NT2/D1 (cell line): ENCODE measurements around the gene ADGRG3.

ENCODE experiments used
- DNase-seq: peaks from one replicate; pipeline ENCODE4 v3.0.0-alpha.2; 2011; ENCODE audit warnings: low read depth, low spot score
- H3K27me3 ChIP-seq: 2 replicates; pipeline ENCODE4 v1.6.0; 2011; ENCODE audit warnings: mild to moderate bottlenecking; ENCODE audit not compliant: insufficient read length, insufficient read depth
- H3K36me3 ChIP-seq: 2 replicates; pipeline ENCODE4 v1.6.1; 2011; ENCODE audit warnings: mild to moderate bottlenecking, low read length, mixed read lengths; ENCODE audit not compliant: insufficient read depth, insufficient read length
- H3K4me1 ChIP-seq: 2 replicates; pipeline ENCODE4 v1.5.1; 2011; ENCODE audit not compliant: insufficient read depth, insufficient read length
- H3K4me3 ChIP-seq: 2 replicates; pipeline ENCODE4 v1.5.1; 2011; ENCODE audit warnings: low read depth; ENCODE audit not compliant: insufficient read length
- H3K9ac ChIP-seq: 2 replicates; pipeline ENCODE4 v1.6.0; 2011; ENCODE audit warnings: low read depth; ENCODE audit not compliant: insufficient read length
- H3K9me3 ChIP-seq: 2 replicates; pipeline ENCODE4 v1.5.1; 2011; ENCODE audit warnings: mild to moderate bottlenecking, low read length; ENCODE audit not compliant: insufficient read depth
- SUZ12 ChIP-seq: IDR thresholded peaks from 2 replicates; pipeline ENCODE4 v1.6.1; 2011; ENCODE audit not compliant: insufficient read length, insufficient read depth; ENCODE audit errors: extremely low read depth
- YY1 ChIP-seq: IDR thresholded peaks from 2 replicates; pipeline ENCODE4 v1.6.1; 2011; ENCODE audit not compliant: insufficient read length, insufficient read depth
- ZNF274 ChIP-seq: IDR thresholded peaks from 2 replicates; pipeline ENCODE4 v1.6.1; 2011; ENCODE audit warnings: mild to moderate bottlenecking, low read depth, low read length

ADGRG3 gene

GRCh38 chr16:57658878-57659674 is 9.0 kb upstream of the ADGRG3 start:
- Histone ChIP-seq H3K36me3 (peaks cover 5% of the 10 kb centered on the region), H3K27me3 (no peaks in the 10 kb centered on the region), H3K9ac (no peak overlapping the region), H3K4me1 (peaks cover 5% of the 10 kb centered on the region), H3K9me3 (no peaks in the 10 kb centered on the region), H3K4me3 (no peak overlapping the region)
- no peak for TF ChIP-seq ZNF274
- TF ChIP-seq SUZ12, result no peak
- TF ChIP-seq YY1, result no peak
- DNase-seq, result no peak

DNA sequence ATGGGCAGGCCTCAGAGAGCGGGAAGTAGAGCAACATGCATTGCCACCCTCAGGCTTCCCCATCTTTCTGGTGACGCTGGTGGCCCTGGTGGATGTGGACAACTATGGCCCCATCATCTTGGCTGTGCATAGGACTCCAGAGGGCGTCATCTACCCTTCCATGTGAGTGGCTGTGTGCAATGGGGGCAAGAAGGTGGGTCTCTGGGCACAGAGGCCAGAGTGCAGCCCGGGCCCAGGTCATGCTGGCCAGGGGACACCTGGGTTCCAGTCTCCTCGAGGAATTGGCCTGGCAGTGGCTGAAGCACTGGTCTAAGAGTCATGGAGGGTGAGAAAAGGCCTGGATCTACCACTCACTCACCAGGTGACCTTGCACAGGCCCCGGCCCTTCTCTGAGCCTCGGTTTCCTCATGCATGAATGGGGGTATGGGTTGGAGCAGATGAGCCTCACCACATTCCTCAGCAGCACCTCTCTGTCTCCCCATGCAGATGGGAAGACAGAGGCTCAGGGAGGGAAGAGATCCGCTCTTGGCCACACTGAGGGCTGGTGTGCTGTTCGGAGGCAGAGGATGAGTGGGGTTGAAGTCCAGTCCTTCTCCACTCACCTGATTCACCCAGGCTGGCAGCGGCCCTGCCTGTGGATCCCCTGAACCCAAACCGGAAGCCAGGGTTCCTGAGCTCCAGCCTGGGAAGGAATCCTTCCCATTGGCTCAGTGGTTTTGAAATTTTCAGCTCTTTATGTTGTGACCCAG is 7.2 kb upstream of the ADGRG3 start:
- no peaks in the 10 kb centered on the region for H3K27me3 ChIP-seq

DNA sequence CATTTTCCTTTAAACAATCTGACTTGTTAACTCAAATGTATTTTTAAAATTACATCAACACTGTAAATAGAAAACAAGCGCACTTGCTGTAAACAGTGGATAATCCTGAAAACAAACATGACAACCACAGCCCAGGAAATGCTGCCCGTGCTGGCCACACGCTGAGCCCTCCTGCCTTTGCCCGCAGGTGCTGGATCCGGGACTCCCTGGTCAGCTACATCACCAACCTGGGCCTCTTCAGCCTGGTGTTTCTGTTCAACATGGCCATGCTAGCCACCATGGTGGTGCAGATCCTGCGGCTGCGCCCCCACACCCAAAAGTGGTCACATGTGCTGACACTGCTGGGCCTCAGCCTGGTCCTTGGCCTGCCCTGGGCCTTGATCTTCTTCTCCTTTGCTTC is 6.6 kb upstream of the ADGRG3 start:
- no peaks in the 10 kb centered on the region for H3K9me3 ChIP-seq
- no peak for DNase-seq
- peaks cover 5% of the 10 kb centered on the region for H3K36me3 ChIP-seq
- H3K9ac ChIP-seq, result no peak overlapping the region
- peaks cover 9% of the 10 kb centered on the region for H3K4me1 ChIP-seq
- TF ChIP-seq SUZ12, result no peak
- H3K27me3 ChIP-seq, result no peaks in the 10 kb centered on the region
- H3K4me3 ChIP-seq, result no peak overlapping the region

More for the DNA sequence above, 7.2 kb upstream of the ADGRG3 start:
- TF ChIP-seq SUZ12 (no peak), ZNF274 (no peak), YY1 (no peak)
- Histone ChIP-seq H3K4me3 (no peak overlapping the region), H3K4me1 (peaks cover 9% of the 10 kb centered on the region), H3K9ac (no peak overlapping the region), H3K36me3 (peaks cover 5% of the 10 kb centered on the region), H3K9me3 (no peaks in the 10 kb centered on the region)
- no peak for DNase-seq

- DNase-seq, result no peak
- H3K9me3 ChIP-seq, result no peaks in the 10 kb centered on the region
- TF ChIP-seq SUZ12 (no peak), ZNF274 (no peak)
- H3K27me3 ChIP-seq, result no peaks in the 10 kb centered on the region
- peaks cover 5% of the 10 kb centered on the region for H3K36me3 ChIP-seq
- H3K4me1 ChIP-seq, result peaks cover 14% of the 10 kb centered on the region
- no peak overlapping the region for H3K9ac ChIP-seq
- H3K4me3 ChIP-seq, result no peak overlapping the region
Observed at GRCh38 chr16:57661936-57662906, 5.9 kb upstream of the ADGRG3 start.

DNA sequence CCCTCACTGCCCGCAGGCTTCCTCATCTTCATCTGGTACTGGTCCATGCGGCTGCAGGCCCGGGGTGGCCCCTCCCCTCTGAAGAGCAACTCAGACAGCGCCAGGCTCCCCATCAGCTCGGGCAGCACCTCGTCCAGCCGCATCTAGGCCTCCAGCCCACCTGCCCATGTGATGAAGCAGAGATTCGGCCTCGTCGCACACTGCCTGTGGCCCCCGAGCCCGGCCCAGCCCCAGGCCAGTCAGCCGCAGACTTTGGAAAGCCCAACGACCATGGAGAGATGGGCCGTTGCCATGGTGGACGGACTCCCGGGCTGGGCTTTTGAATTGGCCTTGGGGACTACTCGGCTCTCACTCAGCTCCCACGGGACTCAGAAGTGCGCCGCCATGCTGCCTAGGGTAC is 4.7 kb upstream of the ADGRG3 start:
- Histone ChIP-seq H3K4me1 (peaks cover 17% of the 10 kb centered on the region), H3K9me3 (no peaks in the 10 kb centered on the region), H3K4me3 (no peak overlapping the region), H3K27me3 (no peaks in the 10 kb centered on the region), H3K36me3 (peaks cover 5% of the 10 kb centered on the region), H3K9ac (no peak overlapping the region)
- no peak for TF ChIP-seq SUZ12
- no peak for TF ChIP-seq ZNF274
- no peak for TF ChIP-seq YY1
- DNase-seq, result no peak

DNA sequence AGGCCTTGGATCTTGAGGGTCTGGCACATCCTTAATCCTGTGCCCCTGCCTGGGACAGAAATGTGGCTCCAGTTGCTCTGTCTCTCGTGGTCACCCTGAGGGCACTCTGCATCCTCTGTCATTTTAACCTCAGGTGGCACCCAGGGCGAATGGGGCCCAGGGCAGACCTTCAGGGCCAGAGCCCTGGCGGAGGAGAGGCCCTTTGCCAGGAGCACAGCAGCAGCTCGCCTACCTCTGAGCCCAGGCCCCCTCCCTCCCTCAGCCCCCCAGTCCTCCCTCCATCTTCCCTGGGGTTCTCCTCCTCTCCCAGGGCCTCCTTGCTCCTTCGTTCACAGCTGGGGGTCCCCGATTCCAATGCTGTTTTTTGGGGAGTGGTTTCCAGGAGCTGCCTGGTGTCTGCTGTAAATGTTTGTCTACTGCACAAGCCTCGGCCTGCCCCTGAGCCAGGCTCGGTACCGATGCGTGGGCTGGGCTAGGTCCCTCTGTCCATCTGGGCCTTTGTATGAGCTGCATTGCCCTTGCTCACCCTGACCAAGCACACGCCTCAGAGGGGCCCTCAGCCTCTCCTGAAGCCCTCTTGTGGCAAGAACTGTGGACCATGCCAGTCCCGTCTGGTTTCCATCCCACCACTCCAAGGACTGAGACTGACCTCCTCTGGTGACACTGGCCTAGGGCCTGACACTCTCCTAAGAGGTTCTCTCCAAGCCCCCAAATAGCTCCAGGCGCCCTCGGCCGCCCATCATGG is 4.0 kb upstream of the ADGRG3 start:
- H3K9ac ChIP-seq, result no peak overlapping the region
- DNase-seq, result no peak
- H3K9me3 ChIP-seq, result no peaks in the 10 kb centered on the region
- H3K4me1 ChIP-seq, result peaks cover 14% of the 10 kb centered on the region
- H3K4me3 ChIP-seq, result no peak overlapping the region
- TF ChIP-seq ZNF274 (no peak), SUZ12 (no peak), YY1 (no peak)
- H3K36me3 ChIP-seq, result peaks cover 5% of the 10 kb centered on the region
- no peaks in the 10 kb centered on the region for H3K27me3 ChIP-seq
